GM06990 (cell line): ENCODE measurements around the gene TMEM187.

ENCODE experiments used
- DNase-seq: peaks from one replicate; pipeline ENCODE4 v3.0.0-alpha.2; 2011; ENCODE audit not compliant: insufficient read length; ENCODE audit errors: extremely low read depth
- H3K27me3 ChIP-seq: replicated peaks from 2 replicates; pipeline ENCODE4 v1.6.0; 2011; ENCODE audit warnings: low read length; ENCODE audit not compliant: control insufficient read depth, insufficient read depth
- H3K36me3 ChIP-seq: 2 replicates; pipeline ENCODE4 v1.5.1; 2011; ENCODE audit warnings: low read length; ENCODE audit not compliant: control insufficient read depth, insufficient read depth
- H3K4me3 ChIP-seq: replicated peaks from 2 replicates; pipeline ENCODE4 v1.5.1; 2011; ENCODE audit warnings: low read depth, mild to moderate bottlenecking, control low read depth, low read length
- CTCF ChIP-seq: IDR thresholded peaks from 2 replicates; pipeline ENCODE4 v1.5.1; 2011; ENCODE audit warnings: low read length, control low read depth, mild to moderate bottlenecking, inconsistent platforms; ENCODE audit not compliant: insufficient read depth, poor library complexity, severe bottlenecking

The TMEM187 gene

GRCh38 chrX:153995504-153995903 lies 22.9 kb downstream of the TMEM187 start:
- no peak for TF ChIP-seq CTCF
- Histone ChIP-seq H3K4me3 (no peak overlapping the region), H3K36me3 (no peaks in the 10 kb centered on the region), H3K27me3 (no peaks in the 10 kb centered on the region)
- no peak for DNase-seq

- H3K36me3 ChIP-seq: no peaks in the 10 kb centered on the region
- H3K4me3 ChIP-seq: no peak overlapping the region
- TF ChIP-seq CTCF: no peak
- no peak for DNase-seq
- H3K27me3 ChIP-seq: no peaks in the 10 kb centered on the region
These were observed 26.9 kb downstream of the TMEM187 start for GRCh38 chrX:153999359-154000037.

GRCh38 chrX:154000051-154000450 lies 27.5 kb downstream of the TMEM187 start:
- H3K4me3 ChIP-seq: no peak overlapping the region
- TF ChIP-seq CTCF: no peak
- DNase-seq: no peak
- no peaks in the 10 kb centered on the region for H3K27me3 ChIP-seq
- no peaks in the 10 kb centered on the region for H3K36me3 ChIP-seq

- TF ChIP-seq CTCF: no peak
- no peaks in the 10 kb centered on the region for H3K36me3 ChIP-seq
- peak; percentile 72 for DNase-seq
- no peaks in the 10 kb centered on the region for H3K27me3 ChIP-seq
- no peak overlapping the region; the same call in 1 of the 2 replicates for H3K4me3 ChIP-seq
These were observed 29.7 kb downstream of the TMEM187 start for GRCh38 chrX:154002215-154002719.

GRCh38 chrX:154004315-154004714 lies 31.8 kb downstream of the TMEM187 start:
- Histone ChIP-seq H3K27me3 (no peaks in the 10 kb centered on the region), H3K4me3 (no peak overlapping the region)
- no peak for TF ChIP-seq CTCF

GRCh38 chrX:154006947-154007346 lies 34.4 kb downstream of the TMEM187 start:
- H3K36me3 ChIP-seq: peaks cover 2% of the 10 kb centered on the region; the same call in 1 of the 2 replicates
- H3K27me3 ChIP-seq: no peaks in the 10 kb centered on the region
- no peak for TF ChIP-seq CTCF
- H3K4me3 ChIP-seq: no peak overlapping the region
- no peak for DNase-seq

More at GRCh38 chrX:154004315-154004714, 31.8 kb downstream of the TMEM187 start:
- DNase-seq: no peak
- H3K36me3 ChIP-seq: no peaks in the 10 kb centered on the region
